GM13976 (cell line): ENCODE results near the gene EPS8.

ENCODE experiments used
- DNase-seq: peaks from one replicate; pipeline ENCODE4 v3.0.0; 2012; ENCODE audit warnings: low spot score
- in situ Hi-C: fragments of 300-500 bp; cut with MboI; formaldehyde crosslinking; loops from one replicate; pipeline ENCODE4 v1.12.0; 2022; ENCODE audit warnings: low sequenced_read_pairs, mixed read lengths, inconsistent platforms; ENCODE audit not compliant: unreplicated experiment
- TF ChIP-seq, protein P1 (sequence below): IDR thresholded peaks from 2 replicates; pipeline ENCODE4 v1.5.1; 2012; ENCODE audit warnings: borderline replicate concordance, mild to moderate bottlenecking; ENCODE audit not compliant: insufficient read depth; ENCODE audit errors: extremely low read depth, missing control alignments, control extremely low read depth

EPS8 gene

GRCh38 chr12:15672671-15673270, 116.4 kb downstream of the EPS8 start:
- no peak for DNase-seq
- in situ Hi-C loops = no loop called here
- TF ChIP-seq, protein P1, sequence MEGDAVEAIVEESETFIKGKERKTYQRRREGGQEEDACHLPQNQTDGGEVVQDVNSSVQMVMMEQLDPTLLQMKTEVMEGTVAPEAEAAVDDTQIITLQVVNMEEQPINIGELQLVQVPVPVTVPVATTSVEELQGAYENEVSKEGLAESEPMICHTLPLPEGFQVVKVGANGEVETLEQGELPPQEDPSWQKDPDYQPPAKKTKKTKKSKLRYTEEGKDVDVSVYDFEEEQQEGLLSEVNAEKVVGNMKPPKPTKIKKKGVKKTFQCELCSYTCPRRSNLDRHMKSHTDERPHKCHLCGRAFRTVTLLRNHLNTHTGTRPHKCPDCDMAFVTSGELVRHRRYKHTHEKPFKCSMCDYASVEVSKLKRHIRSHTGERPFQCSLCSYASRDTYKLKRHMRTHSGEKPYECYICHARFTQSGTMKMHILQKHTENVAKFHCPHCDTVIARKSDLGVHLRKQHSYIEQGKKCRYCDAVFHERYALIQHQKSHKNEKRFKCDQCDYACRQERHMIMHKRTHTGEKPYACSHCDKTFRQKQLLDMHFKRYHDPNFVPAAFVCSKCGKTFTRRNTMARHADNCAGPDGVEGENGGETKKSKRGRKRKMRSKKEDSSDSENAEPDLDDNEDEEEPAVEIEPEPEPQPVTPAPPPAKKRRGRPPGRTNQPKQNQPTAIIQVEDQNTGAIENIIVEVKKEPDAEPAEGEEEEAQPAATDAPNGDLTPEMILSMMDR = no peak

GRCh38 chr12:15670756-15671155, 118.4 kb downstream of the EPS8 start:
- in situ Hi-C loops = no loop called here
- no peak for DNase-seq
- TF ChIP-seq, protein P1 = no peak

DNA sequence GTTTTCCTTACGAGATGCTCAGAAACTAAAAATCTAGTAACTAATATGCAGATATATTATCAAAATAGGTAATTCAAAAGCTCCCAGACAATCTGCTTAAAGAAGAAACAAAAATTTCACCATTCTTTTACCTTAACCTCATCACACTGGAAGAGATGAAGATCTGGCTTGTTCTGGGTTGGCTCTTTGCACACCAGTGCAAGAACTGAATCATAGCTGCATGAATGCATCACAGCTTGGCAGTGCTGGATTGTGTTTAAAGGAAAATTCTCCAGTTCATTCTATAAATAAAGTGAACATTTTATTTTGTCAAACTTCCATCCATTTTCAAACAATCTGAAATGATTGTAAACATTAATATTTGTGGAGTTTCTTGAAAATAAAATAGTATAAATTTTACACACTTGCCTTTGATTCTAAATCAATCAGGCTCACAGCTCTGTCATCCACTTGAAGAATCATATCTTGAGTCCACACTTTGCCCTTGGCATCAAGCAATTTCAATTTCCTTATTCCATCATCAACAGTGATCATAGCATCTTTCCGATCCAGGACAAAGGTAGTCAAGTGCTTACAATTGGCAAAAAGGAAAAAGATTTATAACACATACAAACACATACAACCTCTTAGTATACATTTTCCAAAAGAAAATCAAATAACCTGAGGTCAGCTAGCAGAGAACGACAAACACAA, 119.8 kb downstream of the EPS8 start:
- in situ Hi-C loops = no loop called here
- no peak for DNase-seq
- TF ChIP-seq, protein P1 = no peak

GRCh38 chr12:15664491-15664890, 124.7 kb downstream of the EPS8 start:
- DNase-seq = no peak
- TF ChIP-seq, protein P1 = no peak
- in situ Hi-C loops = no loop called here

GRCh38 chr12:15662983-15663659, 126.1 kb downstream of the EPS8 start:
- no peak for DNase-seq
- TF ChIP-seq, protein P1 = no peak
- in situ Hi-C loops = no loop called here

- DNase-seq = no peak
Observed at GRCh38 chr12:15662303-15662980, 126.7 kb downstream of the EPS8 start.

More at GRCh38 chr12:15662303-15662980, 126.7 kb downstream of the EPS8 start:
- TF ChIP-seq, protein P1 = no peak
- in situ Hi-C loops = no loop called here
